GM19023 (cell line): ENCODE results near the gene DOP1B.
"Not testable (repeated sequence)": the region's sequence is repeated elsewhere in the genome, so short reads cannot be mapped to it uniquely, and the experiment has no call there.

Experiments used
- ATAC-seq: cut with Tn5 transposase; IDR thresholded peaks from one replicate; pipeline ENCODE4 v1.9.1; 2021; ENCODE audit warnings: mild to moderate bottlenecking, moderate library complexity; ENCODE audit not compliant: unreplicated experiment

Gene DOP1B

DNA sequence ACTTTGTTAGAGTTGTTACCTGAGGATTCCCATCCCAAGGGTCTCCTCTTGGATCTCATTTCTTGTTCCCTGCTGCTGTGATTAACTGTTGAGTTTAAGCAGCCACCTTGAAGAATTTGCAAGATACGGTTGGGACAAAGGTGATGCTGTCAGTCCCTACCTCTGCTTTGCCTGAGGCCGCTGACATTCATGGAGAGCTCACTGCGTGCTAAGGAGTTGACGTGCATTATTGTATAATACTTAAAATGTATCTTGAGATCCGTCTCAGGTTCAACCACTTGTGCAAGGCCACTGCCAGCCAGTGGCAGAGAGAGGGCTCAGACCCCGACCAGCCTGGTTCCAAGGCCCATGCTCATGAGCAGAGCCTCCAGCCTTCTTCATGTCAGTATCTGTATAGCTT, 14.2 kb downstream of the DOP1B start:
- ATAC-seq, result no peak

- ATAC-seq, result no peak
Measured at GRCh38 chr21:36171336-36171735, 14.7 kb downstream of the DOP1B start.

- no peak for ATAC-seq
Measured at GRCh38 chr21:36171741-36172331, 15.2 kb downstream of the DOP1B start.

GRCh38 chr21:36174780-36175179, 18.2 kb downstream of the DOP1B start:
- no peak for ATAC-seq

GRCh38 chr21:36175771-36176565, 19.3 kb downstream of the DOP1B start:
- ATAC-seq, result no peak

GRCh38 chr21:36178349-36178748, 21.7 kb downstream of the DOP1B start:
- no peak for ATAC-seq

- ATAC-seq, result no peak
Measured at GRCh38 chr21:36179145-36179544, 22.5 kb downstream of the DOP1B start.

DNA sequence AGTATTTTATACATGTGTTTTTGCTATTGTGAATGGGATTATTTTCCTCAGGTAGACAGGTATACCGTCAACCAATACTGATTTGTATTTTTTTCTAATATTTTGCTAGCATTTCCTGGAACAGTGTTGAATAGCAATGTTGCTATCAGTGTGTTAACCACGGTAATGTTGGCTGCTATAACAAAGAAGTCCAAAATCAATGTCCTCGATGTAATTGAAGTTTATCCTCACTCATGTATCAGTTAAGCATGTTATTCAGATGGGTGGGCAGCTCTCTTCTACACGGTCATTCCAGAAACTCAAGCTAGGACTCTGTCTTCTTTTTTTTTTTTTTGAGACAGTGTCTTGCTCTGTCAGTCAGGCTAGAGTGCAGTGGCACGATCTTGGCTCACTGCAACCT, 24.3 kb downstream of the DOP1B start:
- ATAC-seq, result no peak

- no peak for ATAC-seq
Measured at GRCh38 chr21:36183144-36183795, 26.6 kb downstream of the DOP1B start.

- no peak for ATAC-seq
Measured at GRCh38 chr21:36184545-36184944, 27.9 kb downstream of the DOP1B start.

DNA sequence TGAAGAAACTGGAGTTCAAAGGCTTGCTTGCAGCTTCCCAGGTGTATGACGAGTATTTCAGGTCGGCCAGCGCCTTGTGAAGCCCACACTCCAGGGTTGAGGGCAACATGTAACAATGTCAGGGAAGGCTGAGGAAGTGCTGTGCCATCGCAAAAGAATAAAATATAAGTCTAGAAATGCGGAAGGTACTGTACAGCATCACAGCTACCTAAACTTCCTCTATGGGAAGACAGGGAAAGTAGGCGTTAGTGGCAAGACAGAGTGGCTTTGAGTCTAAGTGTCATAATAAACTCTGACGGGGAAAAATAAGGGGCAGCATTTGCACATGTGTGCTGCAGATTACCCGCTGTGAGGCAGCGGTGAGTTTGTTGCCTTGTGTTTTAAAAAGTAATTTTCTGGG, 28.9 kb downstream of the DOP1B start:
- ATAC-seq, result no peak

DNA sequence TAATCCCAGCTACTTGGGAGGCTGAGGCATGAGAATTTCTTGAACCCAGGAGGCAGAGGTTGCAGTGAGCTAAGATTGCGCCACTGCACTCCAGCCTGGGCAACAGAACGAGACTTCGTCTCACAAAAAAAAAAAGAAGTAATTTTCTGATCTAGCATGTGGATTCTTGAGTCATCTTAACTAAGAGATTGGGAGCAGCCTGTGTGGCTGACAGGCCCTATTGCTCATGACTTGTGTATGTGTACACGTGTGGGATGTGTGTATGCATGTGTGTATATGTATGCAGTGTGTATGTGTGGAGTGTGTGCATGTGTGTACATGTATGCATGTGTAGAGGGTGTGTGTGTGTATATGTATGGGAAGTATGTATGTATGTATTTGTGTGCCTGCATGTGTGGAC, 29.5 kb downstream of the DOP1B start:
- ATAC-seq, result no peak

DNA sequence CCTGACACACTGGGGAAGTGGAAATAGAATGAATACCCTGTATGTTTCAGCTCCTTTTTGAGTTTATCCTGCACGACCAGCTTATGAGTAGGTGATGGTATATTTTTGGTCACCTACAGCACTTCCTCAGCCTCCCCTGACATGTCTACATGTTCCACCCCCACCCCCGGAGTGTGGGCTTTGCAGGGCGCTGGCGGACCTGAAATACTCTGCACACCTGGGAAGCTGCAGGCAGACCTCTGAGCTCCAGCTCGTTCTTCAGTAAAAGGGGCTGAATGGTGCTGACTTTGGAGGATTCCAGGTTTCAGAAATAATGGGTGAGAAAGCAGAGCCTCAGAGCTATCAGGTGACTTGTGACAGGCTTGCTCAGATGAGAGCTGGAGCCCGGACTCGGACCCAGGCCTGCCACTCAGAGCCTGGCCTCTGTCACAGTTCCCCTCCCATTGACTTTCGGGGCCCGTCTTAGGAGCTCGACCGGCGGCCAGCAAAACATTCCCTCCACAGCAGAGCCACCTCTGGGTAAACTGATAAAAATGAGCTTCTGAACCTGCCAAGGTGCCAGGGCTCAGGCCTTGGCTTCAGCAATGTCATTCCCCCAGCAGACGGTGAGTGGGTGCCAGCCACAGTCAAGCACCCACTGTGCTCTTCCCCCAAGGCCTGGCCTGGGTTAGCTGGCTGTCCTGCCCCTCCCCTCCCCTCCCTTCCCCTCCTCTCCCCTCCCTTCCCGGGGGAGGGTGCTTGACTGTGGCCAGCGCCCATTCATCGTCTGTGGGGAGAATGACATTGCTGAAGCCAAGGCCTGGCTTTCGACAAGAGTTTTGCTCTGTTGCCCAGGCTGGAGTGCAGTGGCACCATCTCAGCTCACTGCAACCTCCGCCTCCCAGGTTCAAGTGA, 30.1 kb downstream of the DOP1B start:
- no peak for ATAC-seq

DNA sequence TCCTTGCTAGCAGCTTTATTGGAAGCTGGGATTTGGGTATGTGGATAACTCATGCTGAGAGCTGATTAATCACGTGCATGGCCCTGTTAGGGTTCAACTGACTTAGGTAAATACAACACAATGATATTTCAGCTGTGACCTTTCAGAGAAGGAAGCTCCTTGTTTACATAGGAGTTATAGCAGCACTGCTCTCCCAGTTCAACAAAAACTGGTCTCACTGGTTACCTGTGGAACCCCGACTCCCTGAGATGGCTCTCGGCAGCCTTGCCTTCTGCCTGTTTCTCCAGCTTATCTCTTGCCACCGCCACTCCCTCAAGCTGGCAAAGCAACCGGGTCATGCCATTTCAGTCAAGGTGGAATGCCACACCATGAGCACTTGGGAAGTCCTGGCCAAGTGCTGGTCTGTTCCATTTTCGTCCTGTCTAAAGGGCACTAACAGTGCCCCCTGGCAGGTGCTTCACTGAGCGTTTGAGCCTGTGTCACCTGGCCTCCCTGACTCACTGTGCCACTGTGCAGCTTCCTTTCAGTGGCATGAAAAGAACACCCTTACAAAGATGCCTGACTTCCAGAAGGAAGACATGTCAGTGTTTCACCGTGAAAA, 31.6 kb downstream of the DOP1B start:
- no peak for ATAC-seq

GRCh38 chr21:36188937-36189336, 32.3 kb downstream of the DOP1B start:
- ATAC-seq, result no peak

DNA sequence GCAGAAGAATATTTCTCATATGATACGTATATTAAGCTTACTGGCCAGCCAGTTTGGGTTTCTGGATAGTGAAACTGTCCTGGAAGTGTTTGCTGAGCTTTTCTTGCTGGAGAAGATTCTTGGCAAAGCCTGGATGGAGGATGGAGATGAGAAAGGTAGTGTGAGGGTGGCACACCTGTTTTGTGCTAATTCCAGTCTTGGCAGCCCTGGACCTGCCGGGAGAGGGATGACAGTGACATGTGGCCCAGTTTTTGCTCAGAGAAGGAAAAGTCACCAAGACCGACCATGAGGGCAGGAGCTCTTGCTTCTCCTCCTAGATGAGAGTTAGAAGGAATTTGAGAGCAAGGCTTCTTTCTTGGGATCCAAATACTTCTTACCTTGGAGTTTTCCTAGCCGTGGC, 34.1 kb downstream of the DOP1B start:
- ATAC-seq, result no peak

DNA sequence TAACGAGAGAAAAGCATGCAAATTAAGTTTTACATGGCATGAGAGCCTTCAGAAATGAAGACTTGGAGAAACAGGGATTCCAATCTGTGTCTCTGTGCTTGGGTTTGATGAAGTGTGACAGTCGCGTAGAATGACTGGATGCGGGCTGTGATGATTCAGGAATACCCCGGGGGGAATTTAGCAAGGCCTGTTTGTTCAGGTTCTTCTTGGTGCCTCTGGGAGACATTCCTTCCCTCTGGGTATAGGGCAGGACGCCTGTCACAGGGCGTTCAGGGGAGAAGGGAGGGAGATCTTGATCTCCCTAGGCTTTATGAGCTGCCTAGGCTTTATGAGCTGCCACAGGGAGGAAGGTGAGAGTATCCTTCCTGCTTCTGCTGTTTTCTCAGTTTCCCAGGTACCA, 36.6 kb downstream of the DOP1B start:
- no peak for ATAC-seq

GRCh38 chr21:36194024-36194423, 37.4 kb downstream of the DOP1B start:
- ATAC-seq, result no peak

DNA sequence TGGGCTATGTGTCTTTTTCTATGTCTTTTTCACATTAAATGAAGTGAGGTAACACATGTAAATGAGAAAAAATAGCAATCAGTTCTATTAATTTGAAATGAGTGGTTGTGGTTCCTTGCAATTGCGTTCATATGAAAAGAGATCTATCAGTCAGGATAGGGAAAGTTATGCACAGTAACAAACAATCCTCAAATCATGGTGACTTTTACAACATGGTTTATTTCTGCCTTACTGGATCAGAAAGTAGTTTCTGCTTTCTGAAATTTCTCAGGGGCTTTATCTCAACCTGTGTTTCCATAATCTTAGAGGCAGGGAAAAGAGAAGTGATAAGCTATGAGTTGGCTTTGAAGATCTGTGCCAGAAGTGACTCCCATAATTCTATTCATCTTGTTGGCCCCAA, 39.0 kb downstream of the DOP1B start:
- no peak for ATAC-seq

- no peak for ATAC-seq
Measured at GRCh38 chr21:36199021-36199420, 42.4 kb downstream of the DOP1B start.

DNA sequence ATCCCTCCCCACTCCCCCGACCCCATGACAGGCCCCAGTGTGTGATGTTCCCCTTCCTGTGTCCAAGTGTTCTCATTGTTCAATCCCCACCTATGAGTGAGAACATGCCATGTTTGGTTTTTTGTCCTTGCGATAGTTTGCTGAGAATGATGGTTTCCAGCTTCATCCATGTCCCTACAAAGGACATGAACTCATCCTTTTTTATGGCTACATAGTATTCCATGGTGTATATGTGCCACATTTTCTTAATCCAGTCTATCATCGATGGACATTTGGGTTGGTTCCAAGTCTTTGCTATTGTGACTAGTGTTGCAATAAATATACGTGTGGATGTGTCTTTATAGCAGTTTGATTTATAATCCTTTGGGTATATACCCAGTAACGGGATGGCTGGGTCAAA, 43.0 kb downstream of the DOP1B start:
- ATAC-seq, result not testable (repeated sequence)
